GM12873 (cell line): ENCODE results near the gene PPM1J.

Source experiments
- CTCF ChIP-seq: IDR thresholded peaks from 2 replicates; pipeline ENCODE4 v1.5.1; 2012; ENCODE audit warnings: low read depth, mild to moderate bottlenecking, moderate library complexity, low read length, control low read depth; ENCODE audit not compliant: insufficient read depth; ENCODE audit errors: missing control alignments

Gene PPM1J

DNA sequence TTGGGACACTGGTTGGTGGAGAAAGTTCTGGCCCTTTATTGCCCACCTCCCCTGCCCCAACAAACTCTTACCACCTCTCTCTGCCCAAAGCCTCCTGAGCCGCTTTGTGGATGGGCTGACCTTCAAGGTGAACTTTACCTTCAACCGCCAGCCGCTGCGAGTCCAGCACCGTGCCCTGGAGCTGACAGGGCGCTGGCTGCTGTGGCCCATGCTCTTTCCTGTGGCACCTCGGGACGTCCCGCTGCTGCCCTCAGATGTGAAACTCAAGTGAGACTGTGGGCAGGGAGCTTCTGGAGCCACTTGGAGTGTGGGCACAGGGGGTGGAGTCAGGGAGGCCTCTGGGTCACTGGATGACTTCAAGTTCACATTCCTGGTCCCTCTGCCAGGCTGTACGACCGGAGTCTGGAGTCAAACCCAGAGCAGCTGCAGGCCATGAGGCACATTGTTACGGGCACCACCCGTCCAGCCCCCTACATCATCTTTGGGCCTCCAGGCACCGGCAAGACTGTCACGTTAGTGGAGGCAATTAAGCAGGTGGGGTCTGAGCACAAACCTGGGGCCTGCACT is 20.7 kb downstream of the PPM1J start:
- TF ChIP-seq CTCF: no peak

- no peak for TF ChIP-seq CTCF
Measured at GRCh38 chr1:112693821-112694220, 21.3 kb downstream of the PPM1J start.

DNA sequence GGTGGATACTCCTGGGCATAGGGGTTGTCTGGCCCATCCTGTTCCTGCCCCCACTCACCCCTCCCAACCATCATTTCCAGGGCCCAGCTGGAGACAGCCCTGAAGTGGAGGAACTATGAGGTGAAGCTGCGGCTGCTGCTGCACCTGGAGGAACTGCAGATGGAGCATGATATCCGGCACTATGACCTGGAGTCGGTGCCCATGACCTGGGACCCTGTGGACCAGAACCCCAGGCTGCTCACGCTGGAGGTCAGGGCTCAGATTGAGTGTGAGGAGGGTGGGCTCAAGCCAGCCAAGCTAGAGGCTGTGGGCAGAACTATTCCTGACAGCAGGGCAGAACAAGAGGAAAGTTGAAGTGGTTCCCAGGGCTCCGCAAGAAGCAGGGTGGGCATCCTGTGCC is 22.5 kb downstream of the PPM1J start:
- TF ChIP-seq CTCF: no peak

GRCh38 chr1:112689842-112690237 is 25.3 kb downstream of the PPM1J start:
- no peak for TF ChIP-seq CTCF

- no peak for TF ChIP-seq CTCF
Measured at GRCh38 chr1:112689196-112689841, 25.8 kb downstream of the PPM1J start.

GRCh38 chr1:112688781-112689193 is 26.3 kb downstream of the PPM1J start:
- TF ChIP-seq CTCF: no peak

GRCh38 chr1:112687785-112688496 is 27.2 kb downstream of the PPM1J start:
- TF ChIP-seq CTCF: no peak
